MCF 10A (cell line): ENCODE measurements around the gene EGR2. TPM values are rescaled to one million over a fixed set of nuclear protein-coding genes. Genes with fewer than 3 reads are reported as not detected.

ENCODE experiments used
- BruUV-seq: library from RNA; stranded (reverse); fragments of 400-500 nt; replicated peaks from 2 replicates; lab custom pipeline; 2021; lab: Mats Ljungman, UMichigan
- CTCF ChIA-PET: fragments of 300-600 bp; sonication (Branson Sonifier 250); formaldehyde crosslinking; extraction: SDS; loops from one replicate; lab custom pipeline; 2021; ENCODE audit warnings: antibody characterized with exemption, inconsistent platforms; lab: Yijun Ruan, JAX
- POLR2A ChIA-PET: fragments of 300-600, 350-650 bp; sonication (Branson Sonifier 250); formaldehyde crosslinking; extraction: SDS; loops from one replicate; lab custom pipeline; 2020; ENCODE audit warnings: antibody characterized with exemption, inconsistent platforms; lab: Yijun Ruan, JAX
- DNase-seq: peaks from one replicate; pipeline ENCODE4 v3.0.0-alpha.2; 2018; ENCODE audit not compliant: unreplicated experiment
- H3K27ac Mint-ChIP-seq: one replicate; pipeline ENCODE4 v1.8.0; 2022; ENCODE audit warnings: mild to moderate bottlenecking, low read depth, mixed read lengths; ENCODE audit not compliant: unreplicated experiment
- H3K27me3 Mint-ChIP-seq: one replicate; pipeline ENCODE4 v1.8.0; 2022; ENCODE audit warnings: mixed read lengths; ENCODE audit not compliant: insufficient read depth, unreplicated experiment
- H3K36me3 Mint-ChIP-seq: one replicate; pipeline ENCODE4 v1.8.0; 2022; ENCODE audit warnings: mild to moderate bottlenecking, moderate library complexity, mixed read lengths; ENCODE audit not compliant: insufficient read depth, unreplicated experiment
- H3K4me1 Mint-ChIP-seq: one replicate; pipeline ENCODE4 v1.8.0; 2022; ENCODE audit warnings: mixed read lengths; ENCODE audit not compliant: insufficient read depth, unreplicated experiment
- H3K4me3 Mint-ChIP-seq: one replicate; pipeline ENCODE4 v1.8.0; 2022; ENCODE audit warnings: mild to moderate bottlenecking, moderate library complexity, mixed read lengths; ENCODE audit not compliant: unreplicated experiment
- H3K9me3 Mint-ChIP-seq: one replicate; pipeline ENCODE4 v1.8.0; 2022; ENCODE audit warnings: mixed read lengths; ENCODE audit not compliant: unreplicated experiment
- CTCF ChIP-seq: fragments of 200-600 bp; IDR thresholded peaks from one replicate; pipeline ENCODE4 v1.8.0; 2022; ENCODE audit warnings: antibody characterized with exemption, mild to moderate bottlenecking; ENCODE audit not compliant: unreplicated experiment
- intact Hi-C: fragments of 100-400 bp; cut with micrococcal nuclease; formaldehyde crosslinking; loops from 2 replicates; pipeline ENCODE4 v1.14.1; 2022
- total RNA-seq: library from RNA; stranded (reverse); gene quantifications from 2 replicates; pipeline ENCODE4 v1.2.3, GENCODE V29; 2022

Gene EGR2
- total RNA-seq, 1 experiment from 2014 or later, result 1.0 TPM

DNA sequence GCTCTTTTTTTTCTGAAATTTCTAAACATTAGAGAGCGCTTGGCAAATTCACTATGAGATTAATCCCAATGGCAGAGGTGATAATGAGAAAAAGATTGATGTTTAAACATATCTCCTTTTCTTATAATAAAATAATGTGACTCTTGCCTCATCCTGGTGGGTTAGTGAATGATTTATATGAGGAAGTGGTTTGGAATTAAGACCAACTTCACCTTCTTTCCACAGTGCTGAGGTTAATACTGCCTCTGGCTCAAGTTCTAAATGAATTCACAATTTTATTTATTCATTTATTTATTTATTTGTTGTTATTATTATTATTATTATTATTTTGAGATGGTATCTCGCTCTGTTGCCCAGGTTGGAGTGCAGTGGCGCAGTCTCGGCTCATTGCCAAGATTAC, 52.2 kb downstream of the EGR2 start:
- H3K9me3 Mint-ChIP-seq, result no peaks in the 10 kb centered on the region
- no peak for TF ChIP-seq CTCF
- no peaks in the 10 kb centered on the region for H3K36me3 Mint-ChIP-seq
- DNase-seq, result no peak
- no peaks in the 10 kb centered on the region for H3K4me1 Mint-ChIP-seq
- H3K4me3 Mint-ChIP-seq, result no peak overlapping the region
- H3K27me3 Mint-ChIP-seq, result no peaks in the 10 kb centered on the region
- POLR2A ChIA-PET, result interaction anchor here (0.7 kb wide), 1 partner anchor 124 kb away, joined by 3 read pairs; no protein-coding TSS in a partner anchor
- CTCF ChIA-PET, result no interaction called here
- H3K27ac Mint-ChIP-seq, result no peak overlapping the region
- intact Hi-C loops, result no loop called here
- BruUV-seq, result no TSS peak

DNA sequence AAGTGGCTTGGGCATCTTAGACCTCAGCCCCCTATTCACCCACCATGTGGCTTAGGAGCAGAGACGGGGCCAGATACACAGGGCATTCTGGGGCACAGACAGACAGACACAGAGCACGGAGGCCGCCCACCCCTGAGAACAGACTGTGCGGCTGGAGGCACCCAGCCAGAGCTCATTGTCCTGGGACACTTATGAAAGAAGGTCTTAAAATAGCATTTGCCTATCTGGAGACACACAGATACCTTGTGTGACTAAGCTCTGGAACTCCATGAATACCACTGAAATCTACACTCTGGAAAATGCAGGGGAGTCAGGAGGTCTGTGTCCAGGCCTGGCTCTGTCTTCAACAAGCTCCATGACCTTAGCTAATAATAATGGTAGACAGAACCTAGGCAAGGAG, 53.0 kb downstream of the EGR2 start:
- Mint-ChIP-seq H3K9me3 (no peaks in the 10 kb centered on the region), H3K4me1 (no peaks in the 10 kb centered on the region), H3K27me3 (no peaks in the 10 kb centered on the region), H3K36me3 (no peaks in the 10 kb centered on the region), H3K27ac (no peak overlapping the region), H3K4me3 (no peak overlapping the region)
- no TSS peak for BruUV-seq
- ChIA-PET POLR2A (interaction anchor here (0.7 kb wide), 1 partner anchor 123 kb away, joined by 3 read pairs; no protein-coding TSS in a partner anchor), CTCF (interaction anchor here (0.6 kb wide), 1 partner anchor 23 kb away, joined by 3 read pairs; no protein-coding TSS in a partner anchor)
- intact Hi-C loops, result no loop called here
- no peak for TF ChIP-seq CTCF
- DNase-seq, result no peak

Other genes starting within 250 kb of the EGR2 start
- 22.1 and 24.3 TPM in 2 replicates for gene ADO, start 11.6 kb downstream of the EGR2 start, total RNA-seq